Neural progenitor cell (in vitro differentiated cells): ENCODE results near the gene RSPO3. TPM values are rescaled to one million over a fixed set of nuclear protein-coding genes. Genes with fewer than 3 reads are reported as not detected.
A peak's percentile ranks its signal among the peaks of the same experiment; 100 is the strongest.

ENCODE experiments used
- DNase-seq: peaks from one replicate; pipeline ENCODE4 v3.0.0-alpha.2; 2016; ENCODE audit warnings: low spot score
- H2AFZ ChIP-seq: fragments of 200-600 bp; sonication (generic); replicated peaks from 2 replicates; pipeline ENCODE4 v1.6.1; 2016; ENCODE audit warnings: antibody characterized with exemption
- H3F3A ChIP-seq: fragments of 200-600 bp; sonication (generic); 2 replicates; pipeline ENCODE4 v1.6.1; 2016; ENCODE audit warnings: antibody characterized with exemption, low read depth
- H3K27ac ChIP-seq: fragments of 200-600 bp; sonication (generic); 2 replicates; pipeline ENCODE4 v1.5.1; 2016; ENCODE audit warnings: mild to moderate bottlenecking
- H3K27me3 ChIP-seq: fragments of 200-600 bp; sonication (generic); 2 replicates; pipeline ENCODE4 v1.6.1; 2016; ENCODE audit warnings: mild to moderate bottlenecking, moderate library complexity
- H3K36me3 ChIP-seq: fragments of 200-600 bp; sonication (generic); 2 replicates; pipeline ENCODE4 v1.5.1; 2016
- H3K4me1 ChIP-seq: fragments of 200-600 bp; sonication (generic); 2 replicates; pipeline ENCODE4 v1.6.1; 2016; ENCODE audit warnings: mixed run types
- H3K4me2 ChIP-seq: fragments of 200-600 bp; sonication (generic); 2 replicates; pipeline ENCODE4 v1.6.1; 2016
- H3K4me3 ChIP-seq: fragments of 200-600 bp; sonication (generic); 2 replicates; pipeline ENCODE4 v1.5.1; 2016
- H3K79me2 ChIP-seq: fragments of 200-600 bp; sonication (generic); 2 replicates; pipeline ENCODE4 v1.6.1; 2016; ENCODE audit warnings: low read depth
- H3K9ac ChIP-seq: fragments of 200-600 bp; sonication (generic); 2 replicates; pipeline ENCODE4 v1.6.1; 2016
- H3K9me3 ChIP-seq: fragments of 200-600 bp; sonication (generic); 2 replicates; pipeline ENCODE4 v1.5.1; 2016; ENCODE audit warnings: low read depth
- H4K20me1 ChIP-seq: fragments of 200-600 bp; sonication (generic); 2 replicates; pipeline ENCODE4 v1.6.1; 2016; ENCODE audit warnings: low read depth
- H3K27ac Mint-ChIP-seq: 3 replicates; pipeline ENCODE4 v1.8.0; 2021; ENCODE audit warnings: mixed read lengths
- H3K27me3 Mint-ChIP-seq: 2 replicates; pipeline ENCODE4 v1.8.0; 2022; ENCODE audit warnings: low read depth, mild to moderate bottlenecking, inconsistent platforms, moderate library complexity, mixed read lengths; ENCODE audit not compliant: insufficient read depth
- H3K36me3 Mint-ChIP-seq: 3 replicates; pipeline ENCODE4 v1.8.0; 2021; ENCODE audit warnings: mixed read lengths
- H3K4me1 Mint-ChIP-seq: 3 replicates; pipeline ENCODE4 v1.8.0; 2021; ENCODE audit warnings: mixed read lengths
- H3K4me3 Mint-ChIP-seq: 3 replicates; pipeline ENCODE4 v1.8.0; 2021; ENCODE audit warnings: mild to moderate bottlenecking, moderate library complexity, mixed read lengths
- H3K9me3 Mint-ChIP-seq: 3 replicates; pipeline ENCODE4 v1.8.0; 2020; ENCODE audit warnings: mixed read lengths
- CTCF ChIP-seq: fragments of 200-600 bp; sonication (generic); IDR thresholded peaks from 2 replicates; pipeline ENCODE4 v1.5.1; 2017; ENCODE audit warnings: antibody characterized with exemption, mild to moderate bottlenecking
- EZH2 ChIP-seq: fragments of 200-600 bp; sonication (generic); IDR thresholded peaks from 2 replicates; pipeline ENCODE4 v1.6.1; 2017; ENCODE audit warnings: antibody characterized with exemption, mild to moderate bottlenecking, moderate library complexity
- EZH2phosphoT487 ChIP-seq: fragments of 200-600 bp; sonication (generic); IDR thresholded peaks from 2 replicates; pipeline ENCODE4 v1.6.1; 2017; ENCODE audit warnings: antibody characterized with exemption
- total RNA-seq: library from RNA; depleted of rRNA; stranded (reverse); fragments of >200 nt; gene quantifications from 2 replicates; pipeline ENCODE4 v1.2.3, GENCODE V29; 2015; ENCODE audit warnings: low replicate concordance

RSPO3 gene
- total RNA-seq, 1 donor from 2014 or later, result 2.4 TPM

- Mint-ChIP-seq H3K4me3 (peak overlapping the region; percentile 11), H3K27me3 (peaks cover 4% of the 10 kb centered on the region), H3K27ac (no peak overlapping the region), H3K36me3 (peaks cover 8% of the 10 kb centered on the region), H3K9me3 (no peaks in the 10 kb centered on the region), H3K4me1 (peaks cover 13% of the 10 kb centered on the region)
- H3K27me3 ChIP-seq, result peaks cover 79% of the 10 kb centered on the region
- H3K4me2 ChIP-seq, result no peak overlapping the region
- H3K27ac ChIP-seq, result no peak overlapping the region
- DNase-seq, result no peak
- H3K9ac ChIP-seq, result no peak overlapping the region
- H2AFZ ChIP-seq, result no peak overlapping the region
- peaks cover 14% of the 10 kb centered on the region for H3K4me1 ChIP-seq
- no peaks in the 10 kb centered on the region for H3K9me3 ChIP-seq
- no peak for TF ChIP-seq EZH2
- no peak for TF ChIP-seq EZH2phosphoT487
- no peak for TF ChIP-seq CTCF
- no peak overlapping the region for H3K4me3 ChIP-seq
- no peaks in the 10 kb centered on the region for H3K79me2 ChIP-seq
- no peaks in the 10 kb centered on the region for H4K20me1 ChIP-seq
- H3K36me3 ChIP-seq, result no peaks in the 10 kb centered on the region
- H3F3A ChIP-seq, result no peaks in the 10 kb centered on the region
Observed at GRCh38 chr6:127124172-127124571, 5.7 kb downstream of the RSPO3 start.

DNA sequence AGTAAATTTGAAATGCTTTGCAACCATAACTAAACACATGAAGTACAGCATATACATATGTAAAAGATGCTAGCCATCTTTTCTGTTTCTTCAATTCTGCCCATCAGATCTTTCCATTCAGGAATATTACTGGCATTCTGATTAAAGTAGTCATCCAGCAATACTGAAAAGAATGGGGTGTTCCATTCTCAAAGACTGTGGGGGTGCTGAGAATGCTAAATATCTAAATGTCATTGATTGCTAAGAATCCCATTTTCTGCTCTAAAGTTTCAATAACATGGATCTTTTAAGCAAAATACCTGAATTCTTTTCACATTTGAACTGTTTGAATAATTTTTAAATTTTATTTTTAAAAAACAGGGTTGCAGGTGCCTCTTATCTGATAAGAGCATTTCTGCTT is 6.2 kb downstream of the RSPO3 start:
- Histone ChIP-seq H3K27ac (no peak overlapping the region), H3K4me2 (no peak overlapping the region), H3K9ac (no peak overlapping the region), H3K36me3 (no peaks in the 10 kb centered on the region), H3K79me2 (no peaks in the 10 kb centered on the region), H3K4me1 (peaks cover 14% of the 10 kb centered on the region), H2AFZ (no peak overlapping the region), H3K4me3 (no peak overlapping the region), H3F3A (no peaks in the 10 kb centered on the region), H3K27me3 (peaks cover 74% of the 10 kb centered on the region), H4K20me1 (no peaks in the 10 kb centered on the region), H3K9me3 (no peaks in the 10 kb centered on the region)
- TF ChIP-seq CTCF (no peak), EZH2phosphoT487 (no peak), EZH2 (no peak)
- Mint-ChIP-seq H3K4me3 (no peak overlapping the region), H3K4me1 (peaks cover 13% of the 10 kb centered on the region), H3K27ac (no peak overlapping the region), H3K27me3 (peaks cover 4% of the 10 kb centered on the region), H3K9me3 (no peaks in the 10 kb centered on the region), H3K36me3 (peaks cover 8% of the 10 kb centered on the region)
- no peak for DNase-seq

DNA sequence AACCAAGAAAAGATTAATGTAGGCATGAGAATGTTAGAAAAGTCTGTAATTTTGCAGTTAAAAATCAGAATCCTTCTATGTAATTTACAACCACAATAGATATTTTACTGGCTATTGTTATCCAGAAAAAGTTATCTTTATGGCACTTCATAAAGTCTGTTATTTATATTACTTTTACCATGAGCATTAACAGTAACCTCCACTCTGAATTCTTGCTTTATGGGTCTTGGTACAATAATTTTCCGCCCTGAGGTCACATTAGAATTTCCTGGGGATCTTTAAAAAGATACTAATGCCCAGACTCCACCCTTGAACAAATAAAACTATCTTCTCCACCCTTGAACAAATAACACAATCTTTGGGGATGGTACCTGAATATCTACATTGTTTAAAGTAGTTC is 9.6 kb downstream of the RSPO3 start:
- DNase-seq, result no peak
- no peak overlapping the region for H3K27ac Mint-ChIP-seq
- Histone ChIP-seq H3F3A (no peaks in the 10 kb centered on the region), H3K9ac (no peak overlapping the region), H3K36me3 (no peaks in the 10 kb centered on the region), H3K9me3 (no peaks in the 10 kb centered on the region), H3K4me2 (no peak overlapping the region), H3K79me2 (no peaks in the 10 kb centered on the region), H3K27ac (no peak overlapping the region), H3K4me3 (no peak overlapping the region), H2AFZ (no peak overlapping the region), H3K4me1 (no peaks in the 10 kb centered on the region), H4K20me1 (no peaks in the 10 kb centered on the region), H3K27me3 (peaks cover 40% of the 10 kb centered on the region)
- TF ChIP-seq EZH2 (no peak), EZH2phosphoT487 (no peak), CTCF (no peak)
- no peaks in the 10 kb centered on the region for H3K27me3 Mint-ChIP-seq
- no peak overlapping the region for H3K4me3 Mint-ChIP-seq
- peaks cover 8% of the 10 kb centered on the region for H3K36me3 Mint-ChIP-seq
- H3K4me1 Mint-ChIP-seq, result peaks cover 4% of the 10 kb centered on the region
- H3K9me3 Mint-ChIP-seq, result no peaks in the 10 kb centered on the region

GRCh38 chr6:127129251-127129650 is 10.8 kb downstream of the RSPO3 start:
- Histone ChIP-seq H4K20me1 (no peaks in the 10 kb centered on the region), H3K79me2 (no peaks in the 10 kb centered on the region), H3K4me1 (no peaks in the 10 kb centered on the region), H3K27me3 (peaks cover 28% of the 10 kb centered on the region), H3K9ac (no peak overlapping the region), H3K4me2 (no peak overlapping the region), H3K27ac (no peak overlapping the region), H2AFZ (no peak overlapping the region), H3K4me3 (no peak overlapping the region), H3K36me3 (no peaks in the 10 kb centered on the region), H3F3A (no peaks in the 10 kb centered on the region), H3K9me3 (no peaks in the 10 kb centered on the region)
- TF ChIP-seq EZH2phosphoT487 (no peak), EZH2 (no peak)
- H3K9me3 Mint-ChIP-seq, result no peaks in the 10 kb centered on the region
- no peaks in the 10 kb centered on the region for H3K27me3 Mint-ChIP-seq
- H3K4me3 Mint-ChIP-seq, result no peak overlapping the region
- H3K27ac Mint-ChIP-seq, result no peak overlapping the region
- peaks cover 7% of the 10 kb centered on the region for H3K36me3 Mint-ChIP-seq
- no peak for DNase-seq
- no peaks in the 10 kb centered on the region for H3K4me1 Mint-ChIP-seq
